ENCODE results near the gene EDNRB. TPM values are rescaled to one million over a fixed set of nuclear protein-coding genes. Genes with fewer than 3 reads are reported as not detected.

The EDNRB gene
- polyA plus RNA-seq, 3 donors, result 0.08 to 0.53 (median 0.37) TPM

DNA sequence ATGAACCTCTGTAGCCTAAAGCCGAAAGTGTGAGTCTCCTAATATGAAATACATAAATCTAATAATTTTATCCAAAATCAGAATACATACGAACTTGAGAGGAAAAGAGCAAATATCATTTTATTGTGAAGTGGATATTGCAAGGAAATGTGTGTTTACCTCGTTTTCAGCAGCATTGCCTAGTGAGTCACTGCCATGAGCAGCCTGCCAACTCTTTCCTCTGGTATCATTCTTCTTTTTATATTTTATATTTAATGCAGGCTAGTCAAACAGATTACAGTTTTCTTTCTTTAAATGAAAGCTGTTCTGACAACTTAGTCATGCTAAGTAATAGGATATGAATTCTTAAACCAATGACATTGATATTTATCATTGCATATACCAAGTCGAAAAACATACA lies 44.2 kb downstream of the EDNRB start:
- no peak overlapping the region for H3K9ac ChIP-seq (ENCODE audit: insufficient read depth, low read length, poor library complexity, severe bottlenecking)
- H4K20me1 ChIP-seq (ENCODE audit: insufficient read depth, low read length), result no peaks in the 10 kb centered on the region
- H3K4me3 ChIP-seq (replicated peaks in 1 of 3; ENCODE audit: low read depth in 2 of 3, low read length in 3 of 3), result no peak overlapping the region
- no CpG with 5 or more reads among the region's 4 CpGs for WGBS (ENCODE audit: insufficient coverage)
- Mint-ChIP-seq H3K27me3 (ENCODE audit: low read depth in 3 of 3) (no peaks in the 10 kb centered on the region), H3K9me3 (peaks cover 0 to 2% (median 0%) of the 10 kb centered on the region in 7 donors), H3K4me1 (peaks cover 3% of the 10 kb centered on the region), H3K4me3 (no peak overlapping the region), H3K36me3 (no peaks in the 10 kb centered on the region), H3K27ac (no peak overlapping the region)
- no peaks in the 10 kb centered on the region for H3K27me3 ChIP-seq (ENCODE audit: control insufficient read depth in 2 of 2, insufficient read depth in 2 of 2, low read length in 2 of 2)
- intact Hi-C loops (cut with micrococcal nuclease), result loop anchor here in 1 of 2 donors (5.0 kb wide), 1 partner anchor 153 kb away; no protein-coding TSS in a partner anchor
- DNase-seq, result no peak
- TF ChIP-seq, protein P1, sequence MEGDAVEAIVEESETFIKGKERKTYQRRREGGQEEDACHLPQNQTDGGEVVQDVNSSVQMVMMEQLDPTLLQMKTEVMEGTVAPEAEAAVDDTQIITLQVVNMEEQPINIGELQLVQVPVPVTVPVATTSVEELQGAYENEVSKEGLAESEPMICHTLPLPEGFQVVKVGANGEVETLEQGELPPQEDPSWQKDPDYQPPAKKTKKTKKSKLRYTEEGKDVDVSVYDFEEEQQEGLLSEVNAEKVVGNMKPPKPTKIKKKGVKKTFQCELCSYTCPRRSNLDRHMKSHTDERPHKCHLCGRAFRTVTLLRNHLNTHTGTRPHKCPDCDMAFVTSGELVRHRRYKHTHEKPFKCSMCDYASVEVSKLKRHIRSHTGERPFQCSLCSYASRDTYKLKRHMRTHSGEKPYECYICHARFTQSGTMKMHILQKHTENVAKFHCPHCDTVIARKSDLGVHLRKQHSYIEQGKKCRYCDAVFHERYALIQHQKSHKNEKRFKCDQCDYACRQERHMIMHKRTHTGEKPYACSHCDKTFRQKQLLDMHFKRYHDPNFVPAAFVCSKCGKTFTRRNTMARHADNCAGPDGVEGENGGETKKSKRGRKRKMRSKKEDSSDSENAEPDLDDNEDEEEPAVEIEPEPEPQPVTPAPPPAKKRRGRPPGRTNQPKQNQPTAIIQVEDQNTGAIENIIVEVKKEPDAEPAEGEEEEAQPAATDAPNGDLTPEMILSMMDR (IDR thresholded peaks at IDR 0.05), result no peak
- no peaks in the 10 kb centered on the region for H3K9me3 ChIP-seq (replicated peaks in 1 of 2; ENCODE audit: control insufficient read depth in 1 of 2, insufficient read depth in 1 of 2, low read length in 2 of 2)
- H2AFZ ChIP-seq (ENCODE audit: insufficient read depth, low read depth, low read length, poor library complexity, severe bottlenecking), result no peak overlapping the region
- H3K36me3 ChIP-seq (replicated peaks in 1 of 2; ENCODE audit: control insufficient read depth in 1 of 2, insufficient read depth in 2 of 2, low read length in 2 of 2), result no peaks in the 10 kb centered on the region
- H3K79me2 ChIP-seq (ENCODE audit: insufficient read depth, low read length), result no peaks in the 10 kb centered on the region
- H3K27ac ChIP-seq (ENCODE audit: low read depth in 1 of 2, low read length in 2 of 2), result no peak overlapping the region
- H3K4me2 ChIP-seq (replicated peaks; ENCODE audit: extremely low read depth, low read length, poor library complexity, severe bottlenecking), result no peak overlapping the region
- H3K4me1 ChIP-seq (ENCODE audit: control insufficient read depth in 1 of 2, insufficient read depth in 2 of 2, low read length in 2 of 2), result no peaks in the 10 kb centered on the region

DNA sequence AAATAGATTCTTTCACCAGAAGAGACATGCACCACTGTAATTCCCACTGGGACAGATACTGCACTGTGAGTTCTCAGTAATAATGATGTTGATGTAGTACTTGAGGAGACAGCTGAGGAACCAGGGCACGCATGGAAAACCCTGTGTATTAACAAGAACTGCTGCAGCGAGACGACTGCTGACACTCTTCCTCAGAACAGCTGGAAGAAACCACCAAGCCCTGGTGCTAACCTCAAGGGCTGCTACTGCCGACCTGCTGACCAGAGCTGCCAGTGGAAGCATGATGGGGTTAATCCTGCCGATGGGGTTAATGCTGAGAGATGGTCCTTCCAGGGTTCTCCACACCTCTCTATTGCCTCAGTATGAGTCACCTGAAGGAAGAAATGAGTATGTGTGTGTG lies 45.6 kb downstream of the EDNRB start:
- TF ChIP-seq, protein P1 (IDR thresholded peaks at IDR 0.05), result no peak
- no peaks in the 10 kb centered on the region for H3K27me3 Mint-ChIP-seq (ENCODE audit: low read depth in 3 of 3)
- H3K4me3 Mint-ChIP-seq, result no peak overlapping the region
- Histone ChIP-seq H3K9me3 (replicated peaks in 1 of 2; ENCODE audit: control insufficient read depth in 1 of 2, insufficient read depth in 1 of 2, low read length in 2 of 2) (peaks cover under 1% of the 10 kb centered on the region in 2 donors), H3K27me3 (ENCODE audit: control insufficient read depth in 2 of 2, insufficient read depth in 2 of 2, low read length in 2 of 2) (no peaks in the 10 kb centered on the region), H3K79me2 (ENCODE audit: insufficient read depth, low read length) (no peaks in the 10 kb centered on the region), H3K36me3 (replicated peaks in 1 of 2; ENCODE audit: control insufficient read depth in 1 of 2, insufficient read depth in 2 of 2, low read length in 2 of 2) (no peaks in the 10 kb centered on the region), H3K4me3 (replicated peaks in 1 of 3; ENCODE audit: low read depth in 2 of 3, low read length in 3 of 3) (no peak overlapping the region), H4K20me1 (ENCODE audit: insufficient read depth, low read length) (no peaks in the 10 kb centered on the region), H2AFZ (ENCODE audit: insufficient read depth, low read depth, low read length, poor library complexity, severe bottlenecking) (no peak overlapping the region), H3K4me1 (ENCODE audit: control insufficient read depth in 1 of 2, insufficient read depth in 2 of 2, low read length in 2 of 2) (no peaks in the 10 kb centered on the region), H3K4me2 (replicated peaks; ENCODE audit: extremely low read depth, low read length, poor library complexity, severe bottlenecking) (no peak overlapping the region), H3K9ac (ENCODE audit: insufficient read depth, low read length, poor library complexity, severe bottlenecking) (no peak overlapping the region), H3K27ac (ENCODE audit: low read depth in 1 of 2, low read length in 2 of 2) (no peak overlapping the region)
- H3K27ac Mint-ChIP-seq, result no peak overlapping the region
- DNase-seq, result no peak
- intact Hi-C loops (cut with micrococcal nuclease), result loop anchor here in 1 of 2 donors (5.0 kb wide), 1 partner anchor 154 kb away; no protein-coding TSS in a partner anchor
- peaks cover 1 to 2% of the 10 kb centered on the region in 2 donors for H3K36me3 Mint-ChIP-seq
- WGBS (ENCODE audit: insufficient coverage), result 100% methylated on average over 2 of the region's 5 CpGs
- peaks cover 8% of the 10 kb centered on the region for H3K4me1 Mint-ChIP-seq
- H3K9me3 Mint-ChIP-seq, result peaks cover 2 to 6% (median 3%) of the 10 kb centered on the region in 7 donors
